T-cell (primary cell): ENCODE measurements around the gene DLG4. TPM values are rescaled to one million over a fixed set of nuclear protein-coding genes. Genes with fewer than 3 reads are reported as not detected.

Experiments used
- ATAC-seq, 4 experiments: fragments of 200-7000 bp in 3 of 4; fragments of 150-1000 bp in 1 of 4; cut with Tn5 transposase; replicated peaks in 1 of 4; 1 replicate in 3 of 4; 2 replicates in 1 of 4; pipeline ENCODE4 v1.10.0; 2021; ENCODE audit warnings: moderate library complexity in 3 of 4, mild to moderate bottlenecking in 2 of 4, moderate number of reproducible peaks in 1 of 4
- CTCF ChIA-PET, 2 donors: fragments of 300-600 bp; sonication (Branson Sonifier 250); formaldehyde crosslinking; loops; one replicate each; lab custom pipeline; 2022; ENCODE audit warnings: antibody characterized with exemption in 2 of 2; lab: Charles Lee
- POLR2A ChIA-PET, 2 donors: fragments of 300-600 bp; sonication (Branson Sonifier 250); formaldehyde crosslinking; loops; one replicate each; lab custom pipeline; 2022; ENCODE audit warnings: antibody characterized with exemption in 2 of 2; lab: Charles Lee
- DNase-seq, 35 experiments: peaks; one replicate each; pipeline versions ENCODE4 v3.0.0 to v3.0.0-alpha.2; 2013 to 2023
- H3K27ac ChIP-seq: one replicate; pipeline ENCODE4 v1.5.1; 2013; ENCODE audit warnings: low read length
- H3K27me3 ChIP-seq, 2 experiments: replicated peaks in 1 of 2; 1 replicate in 1 of 2; 2 replicates in 1 of 2; pipeline versions ENCODE4 v1.6.1 to v1.7.0; 2013; ENCODE audit warnings: low read length in 1 of 2, mixed read lengths in 1 of 2; ENCODE audit not compliant: control insufficient read depth in 2 of 2, insufficient read depth in 2 of 2; ENCODE audit errors: extremely low read depth in 1 of 2
- H3K36me3 ChIP-seq, 2 donors: 1 replicate in 1 of 2; 2 replicates in 1 of 2; pipeline versions ENCODE4 v1.6.1 to v1.7.0; 2013; ENCODE audit warnings: low read length in 1 of 2; ENCODE audit not compliant: control insufficient read depth in 2 of 2, insufficient read depth in 1 of 2; ENCODE audit errors: extremely low read depth in 1 of 2
- H3K4me1 ChIP-seq, 2 experiments: 1 replicate in 1 of 2; 2 replicates in 1 of 2; pipeline versions ENCODE4 v1.6.1 to v1.7.0; 2013; ENCODE audit warnings: low read length in 2 of 2, mixed read lengths in 1 of 2; ENCODE audit not compliant: insufficient read depth in 2 of 2, control insufficient read depth in 1 of 2; ENCODE audit errors: extremely low read depth in 1 of 2
- H3K4me3 ChIP-seq, 2 donors: 1 replicate in 1 of 2; 2 replicates in 1 of 2; pipeline versions ENCODE4 v1.5.1 to v1.7.0; 2013; ENCODE audit warnings: mild to moderate bottlenecking in 2 of 2, low read length in 1 of 2, moderate library complexity in 1 of 2; ENCODE audit not compliant: control insufficient read depth in 1 of 2; ENCODE audit errors: extremely low read depth in 1 of 2
- H3K9me3 ChIP-seq: 2 replicates; pipeline ENCODE4 v1.7.0; 2013
- H3K27ac Mint-ChIP-seq, 2 donors: one replicate each; pipeline ENCODE4 v1.8.0; 2020 to 2021; ENCODE audit warnings: mild to moderate bottlenecking in 2 of 2, mixed read lengths in 2 of 2
- H3K27me3 Mint-ChIP-seq, 2 donors: one replicate each; pipeline ENCODE4 v1.8.0; 2021 to 2022; ENCODE audit warnings: mixed read lengths in 2 of 2
- H3K36me3 Mint-ChIP-seq: one replicate; pipeline ENCODE4 v1.8.0; 2021; ENCODE audit warnings: mixed read lengths
- H3K4me1 Mint-ChIP-seq, 3 donors: one replicate each; pipeline ENCODE4 v1.8.0; 2020 to 2022; ENCODE audit warnings: mixed read lengths in 3 of 3, mild to moderate bottlenecking in 1 of 3
- H3K4me3 Mint-ChIP-seq, 3 donors: one replicate each; pipeline ENCODE4 v1.8.0; 2020 to 2022; ENCODE audit warnings: mild to moderate bottlenecking in 3 of 3, mixed read lengths in 3 of 3, moderate library complexity in 3 of 3
- H3K9me3 Mint-ChIP-seq, 3 donors: one replicate each; pipeline ENCODE4 v1.8.0; 2020 to 2022; ENCODE audit warnings: mixed read lengths in 3 of 3
- WGBS: methylation state at CpG from one replicate; pipeline ENCODE4 v1.1.5; 2013; ENCODE audit warnings: missing lambda C conversion rate; ENCODE audit not compliant: insufficient coverage; 5-methylcytosine and 5-hydroxymethylcytosine counted together
- total RNA-seq, 35 experiments: library from RNA in 6 of 35; stranded (reverse) in 6 of 35; fragments of 120-200 nt in 1 of 35; gene quantifications; one replicate each; pipeline versions ENCODE4 v1.2.1 to v1.2.4 and lab custom pipeline; 2013 to 2026

Gene DLG4
- total RNA-seq, 5 donors from 2014 or later (not counting 1 experiment from before 2014, with no cell fraction given), result 8.1 to 13.6 (median 9.3) TPM

DNA sequence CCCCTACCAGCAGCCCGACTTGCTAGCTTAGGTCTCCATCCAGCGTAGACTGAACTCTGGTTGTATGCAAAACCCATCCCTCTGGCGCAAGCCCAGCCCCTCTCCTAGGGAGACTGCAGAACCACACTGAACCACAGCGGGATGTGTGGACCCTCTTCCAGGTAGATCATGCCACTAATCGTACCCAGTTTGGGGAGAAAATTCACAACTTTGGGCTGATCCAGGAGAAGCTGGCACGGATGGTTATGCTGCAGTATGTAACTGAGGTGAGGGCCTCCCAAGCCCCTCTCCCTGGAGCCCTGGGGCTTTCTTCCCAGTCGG lies 3.3 kb upstream of the DLG4 start:
- Histone ChIP-seq H3K27ac (no peak overlapping the region), H3K4me3 (no peak overlapping the region), H3K4me1 (peaks cover 20 to 34% of the 10 kb centered on the region in 2 experiments), H3K27me3 (no peaks in the 10 kb centered on the region), H3K9me3 (no peaks in the 10 kb centered on the region), H3K36me3 (peaks cover 11 to 64% of the 10 kb centered on the region in 2 donors)
- Mint-ChIP-seq H3K4me1 (peaks cover 29 to 35% (median 31%) of the 10 kb centered on the region in 3 donors), H3K27ac (no peak overlapping the region), H3K4me3 (no peak overlapping the region), H3K36me3 (peaks cover 13% of the 10 kb centered on the region), H3K9me3 (no peaks in the 10 kb centered on the region), H3K27me3 (no peaks in the 10 kb centered on the region)
- ATAC-seq, result no peak
- POLR2A ChIA-PET, result no interaction called here
- 95% methylated on average over 6 of the region's 7 CpGs for WGBS
- CTCF ChIA-PET, result no interaction called here
- no peak for DNase-seq

DNA sequence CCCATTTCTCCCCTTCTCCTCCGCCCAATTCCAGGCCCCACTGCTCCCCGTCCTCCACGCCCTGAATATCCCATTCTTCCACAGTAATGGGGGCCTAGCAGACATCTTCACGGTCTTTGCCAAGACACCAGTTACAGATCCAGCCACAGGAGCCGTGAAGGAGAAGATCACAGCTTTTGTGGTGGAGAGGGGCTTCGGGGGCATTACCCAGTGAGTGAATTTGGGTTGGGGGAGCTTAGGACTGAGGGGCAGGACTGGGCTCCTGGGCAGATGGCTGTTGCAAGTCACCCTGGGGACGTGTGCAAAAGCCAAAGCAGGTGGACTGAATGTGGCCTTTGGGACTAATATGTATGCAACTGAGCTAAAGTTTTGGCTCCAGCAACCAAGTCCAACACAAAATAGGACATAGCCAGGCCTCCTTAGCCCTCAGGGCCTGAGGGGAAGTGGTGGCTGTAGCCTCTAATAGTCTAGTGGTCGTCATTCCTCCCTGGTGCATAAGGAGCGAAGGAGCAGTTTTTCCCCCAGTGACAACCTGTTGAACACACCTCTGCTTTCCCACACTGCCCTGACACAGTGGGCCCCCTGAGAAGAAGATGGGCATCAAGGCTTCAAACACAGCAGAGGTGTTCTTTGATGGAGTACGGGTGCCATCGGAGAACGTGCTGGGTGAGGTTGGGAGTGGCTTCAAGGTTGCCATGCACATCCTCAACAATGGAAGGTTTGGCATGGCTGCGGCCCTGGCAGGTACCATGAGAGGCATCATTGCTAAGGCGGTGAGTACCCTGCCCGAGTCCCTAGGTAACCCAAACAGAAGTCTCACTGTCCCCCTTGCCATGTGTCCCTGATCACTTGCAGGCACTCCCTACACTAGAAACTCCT lies 2.7 kb upstream of the DLG4 start:
- Mint-ChIP-seq H3K36me3 (peaks cover 11% of the 10 kb centered on the region), H3K27ac (peak overlapping the region in 1 of 2 donors; percentile 18), H3K4me1 (peaks cover 35 to 39% (median 35%) of the 10 kb centered on the region in 3 donors), H3K27me3 (no peaks in the 10 kb centered on the region), H3K9me3 (no peaks in the 10 kb centered on the region), H3K4me3 (no peak overlapping the region)
- Histone ChIP-seq H3K27me3 (no peaks in the 10 kb centered on the region), H3K9me3 (no peaks in the 10 kb centered on the region), H3K4me3 (no peak overlapping the region), H3K36me3 (peaks cover 8 to 59% of the 10 kb centered on the region in 2 donors), H3K4me1 (peaks cover 20 to 39% of the 10 kb centered on the region in 2 experiments), H3K27ac (no peak overlapping the region)
- ATAC-seq, result no peak
- ChIA-PET POLR2A (no interaction called here), CTCF (interaction anchor here in 1 of 2 donors (1.1 kb wide), 1 partner anchor 10 kb away, joined by 3 read pairs; no protein-coding TSS in a partner anchor)
- 91% methylated on average over 12 of the region's 15 CpGs for WGBS
- DNase-seq, result no peak

DNA sequence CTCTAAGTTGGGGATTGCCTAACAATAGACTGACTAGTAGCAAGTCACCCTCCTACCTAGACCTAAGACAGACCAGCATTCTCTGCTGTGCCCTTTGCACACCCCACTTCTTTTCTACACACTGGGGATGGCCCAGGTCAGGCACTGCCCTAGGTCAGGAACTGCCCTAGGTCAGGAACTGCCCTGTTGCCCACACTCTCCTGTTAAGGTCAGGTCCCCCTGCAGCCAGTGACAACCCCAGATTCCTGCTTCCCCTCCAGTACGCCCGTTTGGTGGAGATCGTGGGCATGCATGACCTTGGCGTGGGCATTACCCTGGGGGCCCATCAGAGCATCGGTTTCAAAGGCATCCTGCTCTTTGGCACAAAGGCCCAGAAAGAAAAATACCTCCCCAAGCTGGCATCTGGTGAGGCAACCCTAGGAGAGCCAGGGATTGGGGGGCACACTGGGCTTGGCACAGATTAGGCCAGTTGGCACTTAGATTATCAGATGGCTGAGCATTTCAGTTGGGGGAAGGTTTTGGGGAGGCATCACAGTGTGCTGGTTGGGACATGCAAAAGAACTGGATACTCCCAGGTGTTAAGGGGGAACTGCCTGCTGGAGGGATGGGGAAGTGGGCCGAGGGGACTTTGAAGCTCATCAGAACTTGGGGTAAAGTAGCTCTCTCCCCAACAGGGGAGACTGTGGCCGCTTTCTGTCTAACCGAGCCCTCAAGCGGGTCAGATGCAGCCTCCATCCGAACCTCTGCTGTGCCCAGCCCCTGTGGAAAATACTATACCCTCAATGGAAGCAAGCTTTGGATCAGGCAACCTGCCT lies 1.8 kb upstream of the DLG4 start:
- Mint-ChIP-seq H3K4me3 (peak overlapping the region; percentile 36 to 91 (median 90)), H3K4me1 (peaks cover 39 to 44% (median 40%) of the 10 kb centered on the region in 3 donors), H3K9me3 (no peaks in the 10 kb centered on the region), H3K27me3 (no peaks in the 10 kb centered on the region), H3K36me3 (peaks cover 11% of the 10 kb centered on the region), H3K27ac (peak overlapping the region; percentile 90 to 92)
- H3K4me1 ChIP-seq, result peaks cover 25 to 46% of the 10 kb centered on the region in 2 experiments
- peaks cover 7 to 50% of the 10 kb centered on the region in 2 donors for H3K36me3 ChIP-seq
- no peak for ATAC-seq
- no peak overlapping the region for H3K4me3 ChIP-seq
- H3K27ac ChIP-seq, result no peak overlapping the region
- DNase-seq, result no peak
- 89% methylated on average over 8 of the region's 10 CpGs for WGBS
- POLR2A ChIA-PET, result no interaction called here
- CTCF ChIA-PET, result interaction anchor here in 1 of 2 donors (0.5 to 1.7 kb wide), 10 partner anchors 11 to 377 kb away, joined by 3 to 12 read pairs (median 4); partner anchors contain the start of genes GABARAP, PHF23 and TMEM102
- H3K9me3 ChIP-seq, result no peaks in the 10 kb centered on the region
- H3K27me3 ChIP-seq, result no peaks in the 10 kb centered on the region

DNA sequence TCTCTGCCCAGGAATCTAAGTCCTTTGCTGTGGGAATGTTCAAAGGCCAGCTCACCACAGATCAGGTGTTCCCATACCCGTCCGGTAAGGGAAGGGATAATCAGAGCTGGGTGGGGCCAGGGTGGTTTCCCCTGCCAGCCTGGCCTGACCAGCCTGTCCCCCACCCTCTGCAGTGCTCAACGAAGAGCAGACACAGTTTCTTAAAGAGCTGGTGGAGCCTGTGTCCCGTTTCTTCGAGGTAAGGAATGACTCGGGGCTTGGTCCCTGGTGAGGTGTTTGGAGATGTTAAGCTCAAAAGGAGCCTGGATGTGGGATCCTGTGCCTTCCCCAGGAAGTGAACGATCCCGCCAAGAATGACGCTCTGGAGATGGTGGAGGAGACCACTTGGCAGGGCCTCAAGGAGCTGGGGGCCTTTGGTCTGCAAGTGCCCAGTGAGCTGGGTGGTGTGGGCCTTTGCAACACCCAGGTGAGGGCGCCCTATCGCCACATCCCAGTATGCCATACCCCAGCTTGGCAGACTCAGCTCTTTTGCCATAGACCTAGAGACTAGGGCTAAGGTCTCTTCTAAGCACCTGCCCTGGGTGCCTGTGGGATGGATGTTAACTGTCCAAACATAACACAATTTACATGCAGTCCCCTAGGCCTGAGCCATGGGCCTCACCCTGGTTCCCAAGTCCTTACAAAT lies 1.1 kb upstream of the DLG4 start:
- peaks cover 7 to 44% of the 10 kb centered on the region in 2 donors for H3K36me3 ChIP-seq
- 37% methylated on average over 7 of the region's 11 CpGs for WGBS
- ATAC-seq (peak; percentile 41 to 61 (median 48)), DNase-seq (peak in 32 of 35 experiments; percentile 25 to 78 (median 52))
- H3K27me3 Mint-ChIP-seq, result no peaks in the 10 kb centered on the region
- peak overlapping the region; percentile 81 to 86 for H3K4me3 ChIP-seq
- H3K4me1 ChIP-seq, result peaks cover 33 to 53% of the 10 kb centered on the region in 2 experiments
- no peaks in the 10 kb centered on the region for H3K9me3 ChIP-seq
- H3K9me3 Mint-ChIP-seq, result no peaks in the 10 kb centered on the region
- ChIA-PET POLR2A (no interaction called here), CTCF (interaction anchor here in 1 of 2 donors (0.5 to 1.7 kb wide), 10 partner anchors 12 to 378 kb away, joined by 3 to 12 read pairs (median 4); partner anchors contain the start of genes GABARAP, PHF23 and TMEM102)
- H3K4me3 Mint-ChIP-seq, result peak overlapping the region; percentile 89 to 91 (median 90)
- peak overlapping the region; percentile 61 for H3K27ac ChIP-seq
- peaks cover 8% of the 10 kb centered on the region for H3K36me3 Mint-ChIP-seq
- peak overlapping the region; percentile 90 to 92 for H3K27ac Mint-ChIP-seq
- H3K4me1 Mint-ChIP-seq, result peaks cover 47 to 51% (median 47%) of the 10 kb centered on the region in 3 donors
- H3K27me3 ChIP-seq, result no peaks in the 10 kb centered on the region

DNA sequence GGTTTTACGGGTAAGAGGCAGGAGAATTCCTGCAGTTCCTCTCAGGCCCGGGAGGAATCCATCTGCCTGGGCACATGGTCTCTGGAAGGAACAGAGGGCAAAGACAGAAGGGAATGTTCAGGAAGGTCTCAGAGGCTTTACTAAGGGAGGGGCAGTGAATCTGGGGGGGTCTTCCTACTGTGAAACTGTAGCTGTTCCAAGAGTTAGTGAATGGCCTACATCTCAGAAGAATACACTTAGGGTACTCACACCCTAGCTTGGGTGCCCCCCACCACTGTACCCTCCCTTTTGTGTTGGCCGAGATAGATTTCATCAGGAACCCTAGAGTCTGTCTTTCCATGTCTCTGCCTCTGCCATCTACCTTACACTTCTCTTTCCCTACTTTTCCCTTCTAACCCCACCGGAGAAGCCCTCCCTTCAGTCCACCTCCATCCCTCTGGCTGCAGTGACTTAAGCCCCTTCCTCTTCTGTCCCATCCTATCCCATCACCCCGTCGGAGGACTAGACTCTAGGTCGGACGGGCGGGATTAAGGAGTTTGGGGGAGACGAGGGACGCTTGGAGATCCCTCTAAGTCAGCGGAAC lies 316 bp downstream of the DLG4 start:
- ATAC-seq (no peak), DNase-seq (no peak)
- no peaks in the 10 kb centered on the region for H3K27me3 Mint-ChIP-seq
- peaks cover 40 to 67% of the 10 kb centered on the region in 2 experiments for H3K4me1 ChIP-seq
- peaks cover 59 to 64% (median 61%) of the 10 kb centered on the region in 3 donors for H3K4me1 Mint-ChIP-seq
- POLR2A ChIA-PET, result interaction anchor here in 1 of 2 donors (0.6 kb wide), 1 partner anchor 95 kb away, joined by 3 read pairs; no protein-coding TSS in a partner anchor
- 33% methylated on average over 7 of the region's 12 CpGs for WGBS
- H3K4me3 ChIP-seq, result peak overlapping the region; percentile 81 to 86
- no peaks in the 10 kb centered on the region for H3K9me3 ChIP-seq
- H3K27me3 ChIP-seq, result no peaks in the 10 kb centered on the region
- no peaks in the 10 kb centered on the region for H3K9me3 Mint-ChIP-seq
- H3K4me3 Mint-ChIP-seq, result peak overlapping the region; percentile 89 to 91 (median 90)
- H3K27ac ChIP-seq, result peak overlapping the region; percentile 80
- H3K36me3 Mint-ChIP-seq, result peaks cover 8% of the 10 kb centered on the region
- CTCF ChIA-PET, result interaction anchor here (0.6 to 1.5 kb wide), 5 partner anchors 15 to 468 kb away, joined by 3 to 11 read pairs (median 4); partner anchors contain the start of genes DVL2 (in 1 of the 2), GABARAP (in 1 of the 2) and PHF23 (in 1 of the 2)
- peaks cover 7 to 32% of the 10 kb centered on the region in 2 donors for H3K36me3 ChIP-seq
- peak overlapping the region; percentile 98 to 99 for H3K27ac Mint-ChIP-seq
